ENCODE results near the gene EXOC6B. TPM values are rescaled to one million over a fixed set of nuclear protein-coding genes. Genes with fewer than 3 reads are reported as not detected.

The EXOC6B gene
- total and polyA plus RNA-seq, 9 of the 15 experiments (the other 6 are each of a cell fraction or from before 2014, with no cell fraction given), result 0.28 to 4.2 (median 2.0) TPM

DNA sequence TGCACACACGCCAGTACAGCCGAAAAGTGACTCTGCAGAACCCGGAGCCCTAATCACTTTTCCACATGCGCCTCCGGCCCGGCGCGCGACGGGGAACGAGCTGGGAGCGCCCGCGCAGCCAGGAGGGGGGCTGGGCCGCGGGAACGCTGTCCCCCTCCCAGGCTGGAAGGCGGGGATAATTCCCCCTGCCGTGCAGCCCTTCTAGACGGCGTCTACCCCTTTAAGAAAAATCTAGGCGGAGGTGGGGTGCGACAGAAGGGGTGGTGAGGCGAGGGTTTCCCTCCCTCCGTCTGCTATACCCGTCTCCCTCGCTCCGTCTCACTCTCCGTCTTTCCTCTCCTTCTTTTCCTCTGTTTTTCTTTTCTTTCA is 680.6 kb downstream of the EXOC6B start (continued):
- TF ChIP-seq, protein P1, sequence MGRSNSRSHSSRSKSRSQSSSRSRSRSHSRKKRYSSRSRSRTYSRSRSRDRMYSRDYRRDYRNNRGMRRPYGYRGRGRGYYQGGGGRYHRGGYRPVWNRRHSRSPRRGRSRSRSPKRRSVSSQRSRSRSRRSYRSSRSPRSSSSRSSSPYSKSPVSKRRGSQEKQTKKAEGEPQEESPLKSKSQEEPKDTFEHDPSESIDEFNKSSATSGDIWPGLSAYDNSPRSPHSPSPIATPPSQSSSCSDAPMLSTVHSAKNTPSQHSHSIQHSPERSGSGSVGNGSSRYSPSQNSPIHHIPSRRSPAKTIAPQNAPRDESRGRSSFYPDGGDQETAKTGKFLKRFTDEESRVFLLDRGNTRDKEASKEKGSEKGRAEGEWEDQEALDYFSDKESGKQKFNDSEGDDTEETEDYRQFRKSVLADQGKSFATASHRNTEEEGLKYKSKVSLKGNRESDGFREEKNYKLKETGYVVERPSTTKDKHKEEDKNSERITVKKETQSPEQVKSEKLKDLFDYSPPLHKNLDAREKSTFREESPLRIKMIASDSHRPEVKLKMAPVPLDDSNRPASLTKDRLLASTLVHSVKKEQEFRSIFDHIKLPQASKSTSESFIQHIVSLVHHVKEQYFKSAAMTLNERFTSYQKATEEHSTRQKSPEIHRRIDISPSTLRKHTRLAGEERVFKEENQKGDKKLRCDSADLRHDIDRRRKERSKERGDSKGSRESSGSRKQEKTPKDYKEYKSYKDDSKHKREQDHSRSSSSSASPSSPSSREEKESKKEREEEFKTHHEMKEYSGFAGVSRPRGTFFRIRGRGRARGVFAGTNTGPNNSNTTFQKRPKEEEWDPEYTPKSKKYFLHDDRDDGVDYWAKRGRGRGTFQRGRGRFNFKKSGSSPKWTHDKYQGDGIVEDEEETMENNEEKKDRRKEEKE (IDR thresholded peaks at IDR 0.05; ENCODE audit: borderline replicate concordance in 1 of 2, control insufficient read depth in 1 of 2, low read depth in 2 of 2, low read length in 1 of 2), result no peak

DNA sequence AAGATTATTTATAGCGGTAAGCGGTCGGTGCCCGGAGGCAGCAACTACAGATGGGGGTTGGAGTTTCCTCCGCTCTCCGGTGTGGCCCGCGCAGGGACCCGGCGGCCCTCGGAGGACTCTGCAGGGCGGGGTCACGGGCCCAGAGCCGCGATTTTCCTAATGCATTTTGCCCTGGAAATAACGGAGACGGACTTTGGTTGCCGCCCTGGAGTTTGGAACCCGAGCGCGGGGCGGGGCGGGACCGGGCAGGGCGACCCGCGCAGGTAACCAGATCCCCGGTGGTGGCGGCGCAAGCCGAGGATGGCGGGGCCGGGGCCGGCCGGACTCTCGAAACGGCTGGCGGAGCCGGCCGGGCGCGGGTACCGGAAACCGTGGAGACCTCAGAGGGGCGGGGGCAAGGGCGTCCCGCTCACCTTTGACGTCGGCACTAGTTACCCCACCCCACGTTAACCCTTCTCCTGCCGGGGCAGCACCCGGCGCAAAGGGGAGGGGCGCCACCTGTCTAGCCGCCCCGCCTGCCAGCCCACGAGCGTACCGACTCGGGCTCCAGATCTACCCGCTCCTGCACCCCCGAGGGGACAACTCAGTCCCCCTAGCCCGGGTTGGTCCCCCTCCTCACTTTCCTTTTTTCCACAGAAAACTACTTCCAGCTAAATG is 681.1 kb downstream of the EXOC6B start:
- in situ Hi-C loops (cut with MboI), result no loop called here
- no peak for DNase-seq (ENCODE audit: extremely low read depth in 1 of 4, low spot score in 3 of 4)
- no peak overlapping the region for H3K4me2 ChIP-seq (ENCODE audit: insufficient read depth, low read length)
- H4K20me1 ChIP-seq (replicated peaks; ENCODE audit: control insufficient read depth, insufficient read depth, low read length), result no peaks in the 10 kb centered on the region; the same call in 1 of the 2 replicates
- no peak overlapping the region for H2AFZ ChIP-seq (ENCODE audit: low read depth, low read length)
- H3K9me3 ChIP-seq (replicated peaks; ENCODE audit: control insufficient read depth, insufficient read depth, low read depth, low read length), result no peaks in the 10 kb centered on the region
- H3K79me2 ChIP-seq (ENCODE audit: control insufficient read depth, insufficient read depth, low read length), result no peaks in the 10 kb centered on the region
- H3K9me1 ChIP-seq (ENCODE audit: control insufficient read depth, insufficient read depth, low read length), result no peaks in the 10 kb centered on the region
- no peak overlapping the region for H3K9ac ChIP-seq (ENCODE audit: insufficient read depth in 1 of 2, low read depth in 2 of 2, low read length in 2 of 2)
- intact Hi-C loops (cut with micrococcal nuclease), result no loop called here
- ChIA-PET POLR2A (no interaction called here), CTCF (ENCODE audit: low intra/inter-chr PET ratio) (no interaction called here)
- BruUV-seq (replicated peaks), result no TSS peak
- 64% methylated on average over 21 of the region's 63 CpGs for WGBS (ENCODE audit: insufficient coverage, low coverage, missing lambda C conversion rate)
- H3K36me3 ChIP-seq (ENCODE audit: control insufficient read depth, insufficient read depth, low read length), result no peaks in the 10 kb centered on the region
- no peak for ATAC-seq
- H3K27ac ChIP-seq (ENCODE audit: extremely low read depth, low read depth, low read length), result no peak overlapping the region
- TF ChIP-seq ZNF140 (CRISPR knock-in tag; IDR thresholded peaks at IDR 0.05) (no peak), ZNF12 (CRISPR knock-in tag; IDR thresholded peaks at IDR 0.05) (no peak), SREBF2 (CRISPR knock-in tag; IDR thresholded peaks at IDR 0.05) (no peak), NR4A1 (CRISPR knock-in tag; IDR thresholded peaks at IDR 0.05) (no peak), NR4A1 (tag; IDR thresholded peaks at IDR 0.05) (no peak), NCOA2 (IDR thresholded peaks at IDR 0.05; ENCODE audit: partially characterized antibody in 2 of 2) (no peak), ZNF224 (CRISPR knock-in tag; IDR thresholded peaks at IDR 0.05) (no peak), PHF20 (IDR thresholded peaks at IDR 0.05; ENCODE audit: partially characterized antibody) (no peak), ZNF143 (CRISPR knock-in tag; IDR thresholded peaks at IDR 0.05) (no peak), KAT7 (CRISPR knock-in tag; IDR thresholded peaks at IDR 0.05; ENCODE audit: borderline replicate concordance) (no peak)
- TF ChIP-seq, protein P2, sequence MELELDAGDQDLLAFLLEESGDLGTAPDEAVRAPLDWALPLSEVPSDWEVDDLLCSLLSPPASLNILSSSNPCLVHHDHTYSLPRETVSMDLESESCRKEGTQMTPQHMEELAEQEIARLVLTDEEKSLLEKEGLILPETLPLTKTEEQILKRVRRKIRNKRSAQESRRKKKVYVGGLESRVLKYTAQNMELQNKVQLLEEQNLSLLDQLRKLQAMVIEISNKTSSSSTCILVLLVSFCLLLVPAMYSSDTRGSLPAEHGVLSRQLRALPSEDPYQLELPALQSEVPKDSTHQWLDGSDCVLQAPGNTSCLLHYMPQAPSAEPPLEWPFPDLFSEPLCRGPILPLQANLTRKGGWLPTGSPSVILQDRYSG (tag; conservative IDR thresholded peaks at IDR 0.05; ENCODE audit: low read depth), result no peak
- TF ChIP-seq, protein P3, sequence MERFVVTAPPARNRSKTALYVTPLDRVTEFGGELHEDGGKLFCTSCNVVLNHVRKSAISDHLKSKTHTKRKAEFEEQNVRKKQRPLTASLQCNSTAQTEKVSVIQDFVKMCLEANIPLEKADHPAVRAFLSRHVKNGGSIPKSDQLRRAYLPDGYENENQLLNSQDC (CRISPR knock-in tag; IDR thresholded peaks at IDR 0.05), result no peak
- TF ChIP-seq, protein P4, sequence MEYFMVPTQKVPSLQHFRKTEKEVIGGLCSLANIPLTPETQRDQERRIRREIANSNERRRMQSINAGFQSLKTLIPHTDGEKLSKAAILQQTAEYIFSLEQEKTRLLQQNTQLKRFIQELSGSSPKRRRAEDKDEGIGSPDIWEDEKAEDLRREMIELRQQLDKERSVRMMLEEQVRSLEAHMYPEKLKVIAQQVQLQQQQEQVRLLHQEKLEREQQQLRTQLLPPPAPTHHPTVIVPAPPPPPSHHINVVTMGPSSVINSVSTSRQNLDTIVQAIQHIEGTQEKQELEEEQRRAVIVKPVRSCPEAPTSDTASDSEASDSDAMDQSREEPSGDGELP (CRISPR knock-in tag; IDR thresholded peaks at IDR 0.05; ENCODE audit: borderline replicate concordance), result no peak
- peaks cover 9 to 36% of the 10 kb centered on the region in 2 experiments; a peak in 4 of 5 replicates for H3K27me3 ChIP-seq (ENCODE audit: control insufficient read depth in 2 of 2, insufficient read depth in 2 of 2, low read length in 2 of 2)
- FAIRE-seq, result no peak
- peaks cover 0 to 27% of the 10 kb centered on the region in 2 experiments; a peak in 2 of 5 replicates for H3K4me1 ChIP-seq (replicated peaks in 1 of 2; ENCODE audit: control insufficient read depth in 2 of 2, insufficient read depth in 2 of 2, low read length in 2 of 2)
- H3K4me3 ChIP-seq, result no peak overlapping the region

Data from K562 (cell line).